Erythroblast (primary cell): Measurements from ENCODE around the gene NUP107.
A peak's percentile ranks its signal among the peaks of the same experiment; 100 is the strongest.
"Not testable (repeated sequence)": the region's sequence is repeated elsewhere in the genome, so short reads cannot be mapped to it uniquely, and the experiment has no call there.

Source experiments
- DNase-seq, 2 experiments: peaks; one replicate each; lab custom pipeline; 2025; lab: John Stamatoyannopoulos, UW
- GATA1 ChIP-seq: IDR thresholded peaks from 2 replicates; pipeline ENCODE4 v1.6.1; 2011; ENCODE audit warnings: low read depth, mild to moderate bottlenecking, control low read depth, low read length, moderate library complexity
- POLR2A ChIP-seq: IDR thresholded peaks from 2 replicates; pipeline ENCODE4 v1.6.1; 2011; ENCODE audit warnings: mild to moderate bottlenecking, low read length

NUP107 gene

GRCh38 chr12:68675101-68675842 lies 11.5 kb upstream of the NUP107 start:
- TF ChIP-seq POLR2A: no peak
- TF ChIP-seq GATA1: no peak
- no peak for DNase-seq

- DNase-seq: not testable (repeated sequence)
Measured at GRCh38 chr12:68676854-68677253, 9.9 kb upstream of the NUP107 start.

- no peak for DNase-seq
Measured at GRCh38 chr12:68686262-68686594, 550 bp upstream of the NUP107 start.

GRCh38 chr12:68695454-68695853 lies 8.7 kb downstream of the NUP107 start:
- TF ChIP-seq POLR2A: no peak
- no peak for TF ChIP-seq GATA1
- no peak for DNase-seq

More at GRCh38 chr12:68686262-68686594, 550 bp upstream of the NUP107 start:
- no peak for TF ChIP-seq GATA1

- TF ChIP-seq GATA1 (no peak), POLR2A (no peak)
Measured at GRCh38 chr12:68699486-68699885, 12.7 kb downstream of the NUP107 start.

GRCh38 chr12:68727776-68728175 lies 41.0 kb downstream of the NUP107 start:
- no peak for TF ChIP-seq POLR2A
- TF ChIP-seq GATA1: no peak
- DNase-seq: no peak

More at GRCh38 chr12:68699486-68699885, 12.7 kb downstream of the NUP107 start:
- no peak for DNase-seq

GRCh38 chr12:68733661-68734071 lies 46.9 kb downstream of the NUP107 start:
- peak; percentile 53 for DNase-seq
- TF ChIP-seq GATA1: no peak

GRCh38 chr12:68739891-68740290 lies 53.1 kb downstream of the NUP107 start:
- DNase-seq: no peak
- no peak for TF ChIP-seq GATA1
- no peak for TF ChIP-seq POLR2A

GRCh38 chr12:68743356-68743755 lies 56.6 kb downstream of the NUP107 start:
- no peak for TF ChIP-seq POLR2A
- TF ChIP-seq GATA1: no peak
- no peak for DNase-seq

- no peak for DNase-seq
- TF ChIP-seq POLR2A (no peak), GATA1 (no peak)
Measured at GRCh38 chr12:68745376-68745903, 58.7 kb downstream of the NUP107 start.

- peak; percentile 96 for DNase-seq
- TF ChIP-seq POLR2A (peak; percentile 84), GATA1 (no peak)
Measured at GRCh38 chr12:68745904-68746571, 59.3 kb downstream of the NUP107 start, which contains the start of gene SLC35E3. TSS of gene SLC35E3 (plus strand) at chr12:68746176. CDS start at chr12:68746378, 202 bp downstream.

GRCh38 chr12:68746572-68747180 lies 59.9 kb downstream of the NUP107 start:
- no peak for TF ChIP-seq GATA1
- TF ChIP-seq POLR2A: no peak
- peak; percentile 65 to 67 for DNase-seq

- TF ChIP-seq GATA1 (no peak), POLR2A (no peak)
- no peak for DNase-seq
Measured at GRCh38 chr12:68749443-68749842, 62.7 kb downstream of the NUP107 start.

GRCh38 chr12:68749861-68750260 lies 63.1 kb downstream of the NUP107 start:
- TF ChIP-seq POLR2A: no peak
- TF ChIP-seq GATA1: no peak

More at GRCh38 chr12:68749861-68750260, 63.1 kb downstream of the NUP107 start:
- DNase-seq: no peak
